Activated CD4-positive, alpha-beta T cell treated with anti-CD3 and anti-CD28 coated beads, Interleukin-2, amount 50 U/mL, for 48 hours (primary cell): Measurements from ENCODE around the gene COL1A2.
A peak's percentile ranks its signal among the peaks of the same experiment; 100 is the strongest.

Experiments used
- DNase-seq, 2 experiments: peaks; one replicate each; pipeline ENCODE4 v3.0.0-alpha.2; 2020

The COL1A2 gene

DNA sequence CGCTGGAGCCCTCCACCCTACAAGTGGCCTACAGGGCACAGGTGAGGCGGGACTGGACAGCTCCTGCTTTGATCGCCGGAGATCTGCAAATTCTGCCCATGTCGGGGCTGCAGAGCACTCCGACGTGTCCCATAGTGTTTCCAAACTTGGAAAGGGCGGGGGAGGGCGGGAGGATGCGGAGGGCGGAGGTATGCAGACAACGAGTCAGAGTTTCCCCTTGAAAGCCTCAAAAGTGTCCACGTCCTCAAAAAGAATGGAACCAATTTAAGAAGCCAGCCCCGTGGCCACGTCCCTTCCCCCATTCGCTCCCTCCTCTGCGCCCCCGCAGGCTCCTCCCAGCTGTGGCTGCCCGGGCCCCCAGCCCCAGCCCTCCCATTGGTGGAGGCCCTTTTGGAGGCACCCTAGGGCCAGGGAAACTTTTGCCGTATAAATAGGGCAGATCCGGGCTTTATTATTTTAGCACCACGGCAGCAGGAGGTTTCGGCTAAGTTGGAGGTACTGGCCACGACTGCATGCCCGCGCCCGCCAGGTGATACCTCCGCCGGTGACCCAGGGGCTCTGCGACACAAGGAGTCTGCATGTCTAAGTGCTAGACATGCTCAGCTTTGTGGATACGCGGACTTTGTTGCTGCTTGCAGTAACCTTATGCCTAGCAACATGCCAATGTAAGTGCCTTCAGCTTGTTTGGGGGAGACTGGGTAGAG is at the start of gene COL1A2:
TSS of gene COL1A2 (plus strand) at position 459 of the 704 bp plus-strand sequence. CDS start at position 596, 137 bp downstream.
- peak; percentile 2 to 3 for DNase-seq

GRCh38 chr7:94345907-94346306 is 48.8 kb upstream of the COL1A2 start:
- DNase-seq = no peak

GRCh38 chr7:94348142-94348541 is 46.6 kb upstream of the COL1A2 start:
- DNase-seq = no peak

- DNase-seq = no peak
Measured at GRCh38 chr7:94350734-94351133, 44.0 kb upstream of the COL1A2 start.

DNA sequence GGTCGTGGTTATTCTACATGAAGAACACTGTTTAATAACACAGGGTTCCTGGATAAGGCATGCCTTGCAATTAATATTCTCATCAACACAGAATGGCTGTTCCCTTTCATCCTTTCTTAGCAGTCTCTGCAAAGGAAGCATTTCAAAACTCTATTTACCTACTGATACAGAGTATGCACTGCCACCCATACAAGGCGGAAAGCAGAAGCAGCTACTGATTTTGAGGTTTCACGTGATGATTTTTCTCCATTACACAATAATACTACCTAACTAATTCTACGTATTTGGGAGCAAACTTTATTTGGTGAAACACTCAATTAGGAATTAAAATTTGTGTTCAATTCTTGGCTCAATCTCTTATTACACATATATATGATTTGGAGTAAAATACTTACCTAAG is 43.0 kb upstream of the COL1A2 start:
- no peak for DNase-seq

GRCh38 chr7:94352887-94353286 is 41.8 kb upstream of the COL1A2 start:
- DNase-seq = no peak

GRCh38 chr7:94354953-94355352 is 39.7 kb upstream of the COL1A2 start:
- no peak for DNase-seq

DNA sequence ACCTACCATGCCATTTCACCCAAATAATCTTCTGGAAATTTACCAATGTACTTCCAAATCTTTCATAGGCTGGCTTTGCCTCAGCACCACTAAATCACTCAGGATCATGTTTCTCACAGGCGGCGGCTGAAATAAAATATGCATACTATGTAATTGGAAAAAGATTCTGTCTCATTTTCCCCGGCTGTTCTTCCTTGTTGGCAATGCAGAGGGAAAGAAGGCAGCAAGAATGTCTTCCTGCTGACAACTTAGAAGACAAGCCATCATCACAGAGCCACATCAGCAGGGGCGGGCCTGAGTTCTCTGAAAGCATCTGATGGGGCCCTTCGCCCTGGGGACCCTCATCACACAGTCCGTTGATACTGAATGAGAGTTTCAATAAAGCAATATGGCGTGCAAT is 39.2 kb upstream of the COL1A2 start:
- DNase-seq = no peak

- no peak for DNase-seq
Measured at GRCh38 chr7:94357076-94357475, 37.6 kb upstream of the COL1A2 start.

DNA sequence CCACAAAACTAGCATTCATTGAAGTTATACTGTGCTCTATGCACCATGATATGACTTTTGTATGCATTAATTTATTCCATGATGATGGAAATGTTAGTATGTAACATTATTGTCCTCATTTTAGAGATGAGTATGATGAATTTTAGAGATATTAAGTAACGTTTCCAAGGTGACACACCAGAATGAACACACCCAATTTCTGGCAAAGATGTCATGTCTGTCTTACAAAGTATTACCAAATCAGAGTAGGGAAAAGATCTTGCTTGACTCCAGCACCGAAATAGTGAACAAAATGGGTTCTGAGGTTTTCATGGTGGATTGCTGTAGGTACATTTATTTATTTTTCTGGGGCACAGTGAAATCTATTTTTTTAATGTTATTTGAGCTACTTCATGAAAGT is 33.8 kb upstream of the COL1A2 start:
- no peak for DNase-seq

DNA sequence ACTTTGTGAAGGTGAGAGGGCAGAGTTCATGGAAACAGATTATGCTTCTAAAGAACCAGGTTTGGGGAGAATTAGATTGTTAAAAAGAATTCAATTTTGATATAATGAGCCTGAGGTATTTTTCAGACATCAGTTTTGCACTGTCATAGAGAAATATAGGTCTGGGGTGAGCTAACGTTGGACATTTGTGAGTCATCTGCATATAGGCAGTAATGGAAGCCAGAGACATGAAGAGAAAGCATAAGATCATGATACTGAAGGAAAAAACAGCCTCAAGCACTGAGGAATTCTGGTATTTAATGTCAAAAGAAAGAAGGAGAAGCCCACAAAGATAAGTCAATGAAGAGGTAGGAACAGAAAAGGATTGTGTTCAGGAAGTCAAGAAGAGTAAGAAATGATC is 32.4 kb upstream of the COL1A2 start:
- no peak for DNase-seq

GRCh38 chr7:94364816-94365215 is 29.9 kb upstream of the COL1A2 start:
- no peak for DNase-seq

- DNase-seq = no peak
Measured at GRCh38 chr7:94366163-94366562, 28.5 kb upstream of the COL1A2 start.

GRCh38 chr7:94366832-94367231 is 27.9 kb upstream of the COL1A2 start:
- no peak for DNase-seq

DNA sequence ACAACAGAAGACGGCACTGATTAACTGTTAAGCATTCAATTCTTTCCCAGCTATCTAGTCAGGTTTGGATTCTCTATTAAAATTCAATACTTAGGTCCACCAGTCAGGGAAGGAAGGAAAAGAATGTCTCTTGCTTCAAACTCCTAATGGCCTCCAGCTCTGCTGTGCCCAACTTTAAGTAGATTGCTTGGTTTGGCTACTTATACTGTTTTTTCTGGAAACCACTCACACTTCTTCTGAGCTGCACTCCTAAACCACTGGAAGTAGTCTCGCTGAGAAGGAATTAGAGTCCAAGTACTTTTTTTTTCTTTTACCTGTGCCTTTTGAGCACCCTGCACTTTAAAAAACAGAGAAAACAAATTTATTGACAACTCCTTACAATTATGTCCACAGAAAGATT is 26.7 kb upstream of the COL1A2 start:
- no peak for DNase-seq

DNA sequence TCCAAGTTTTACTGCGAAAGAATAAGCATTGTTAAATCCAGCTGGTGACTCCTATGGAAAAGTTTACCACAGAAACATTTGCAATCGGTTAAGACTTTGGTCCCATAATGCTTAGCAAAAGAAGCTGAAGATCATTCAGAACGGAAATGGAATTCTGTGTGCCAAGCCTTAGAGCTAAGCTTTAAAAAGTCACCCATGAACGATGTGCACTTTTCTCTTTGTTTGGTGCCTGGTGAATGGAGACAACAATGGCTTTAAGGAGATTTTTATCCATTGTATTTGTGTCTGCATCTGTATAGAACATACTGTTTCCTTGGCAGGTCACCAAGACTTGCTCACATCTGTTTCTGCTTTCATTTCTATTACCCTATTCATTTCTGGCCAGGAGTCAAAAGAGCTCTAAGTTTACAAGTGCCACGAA is 26.3 kb upstream of the COL1A2 start:
- DNase-seq = no peak

DNA sequence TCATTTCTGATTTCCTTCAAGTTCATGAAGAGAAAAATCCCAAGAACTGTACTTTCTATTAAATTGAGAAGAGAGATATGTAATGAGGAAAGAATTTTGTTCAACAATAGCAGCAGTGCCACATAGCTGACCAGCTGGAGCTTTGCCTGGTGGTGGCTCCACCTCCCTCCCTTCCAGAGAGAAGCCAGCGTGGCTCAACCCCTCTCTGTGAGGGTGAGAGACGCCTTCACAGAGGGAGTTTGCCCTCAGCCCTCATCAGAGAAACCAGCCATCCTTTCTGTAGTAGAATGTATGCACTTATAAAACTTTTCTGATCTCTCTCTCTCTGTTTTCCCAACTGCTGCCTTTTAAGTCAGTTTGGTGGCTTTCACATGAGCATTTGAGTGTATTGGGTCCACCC is 20.5 kb upstream of the COL1A2 start:
- DNase-seq = no peak

DNA sequence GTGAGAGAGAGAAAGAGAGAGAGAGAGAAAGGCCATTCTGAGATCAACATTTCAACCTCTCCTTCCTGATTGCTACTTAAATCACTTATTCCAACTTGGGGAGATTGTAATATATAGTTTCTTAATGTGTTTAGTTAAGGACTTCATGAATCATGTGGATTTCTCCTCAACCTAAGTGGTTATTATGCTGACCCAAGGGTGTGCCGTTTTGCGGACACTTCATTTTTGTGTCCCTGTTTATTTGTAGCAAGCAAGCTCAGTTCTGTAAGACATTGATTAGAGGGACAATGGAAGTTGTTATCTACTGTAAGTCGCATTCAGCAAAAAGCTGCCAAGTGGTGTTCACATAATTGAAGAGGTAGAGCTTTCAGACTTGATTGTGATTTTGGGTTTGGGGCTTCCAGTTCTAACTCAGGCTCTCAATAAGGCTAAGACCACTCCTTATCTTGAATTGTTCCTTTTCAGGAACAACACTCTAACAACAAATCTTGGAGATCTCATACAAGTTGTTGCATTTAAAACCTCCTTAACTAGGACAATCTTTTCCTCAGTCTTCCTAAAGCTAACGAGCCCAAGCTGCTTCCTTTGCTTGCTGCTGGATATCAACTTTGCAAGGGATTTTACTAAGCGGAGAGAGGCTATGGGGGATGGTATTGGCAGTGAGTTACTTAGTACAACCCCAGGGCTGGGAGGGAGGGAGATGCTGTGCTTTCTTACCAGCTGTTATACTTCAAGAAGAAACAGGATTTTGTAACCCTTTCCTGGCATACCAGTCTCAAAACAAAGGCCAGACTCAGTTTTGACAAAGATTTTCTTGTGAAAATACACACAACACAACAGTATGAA is 19.8 kb upstream of the COL1A2 start:
- DNase-seq = no peak

- no peak for DNase-seq
Measured at GRCh38 chr7:94375691-94376090, 19.0 kb upstream of the COL1A2 start.

GRCh38 chr7:94376281-94376680 is 18.4 kb upstream of the COL1A2 start:
- DNase-seq = no peak

GRCh38 chr7:94378356-94378755 is 16.3 kb upstream of the COL1A2 start:
- DNase-seq = no peak

DNA sequence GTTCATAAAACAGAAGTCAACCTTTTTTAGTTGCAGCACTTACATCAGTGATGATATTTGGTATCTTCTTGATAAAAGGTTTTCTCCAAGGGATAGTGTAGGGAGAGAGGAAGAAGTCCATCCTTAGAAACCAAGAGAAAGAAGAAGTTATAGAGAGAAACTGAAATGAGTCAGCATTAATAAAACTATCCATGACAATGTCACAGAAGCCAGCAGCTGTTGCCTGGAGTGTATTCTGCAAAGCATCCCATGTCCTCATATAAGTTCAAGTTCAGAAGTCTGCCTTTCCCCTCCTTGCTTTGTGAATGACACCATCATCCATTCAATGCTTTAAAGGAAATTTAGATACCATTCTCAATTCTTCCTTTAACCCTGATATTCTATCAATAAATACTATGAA is 14.4 kb upstream of the COL1A2 start:
- DNase-seq = no peak

GRCh38 chr7:94382132-94382531 is 12.6 kb upstream of the COL1A2 start:
- DNase-seq = no peak

GRCh38 chr7:94382746-94383145 is 11.9 kb upstream of the COL1A2 start:
- no peak for DNase-seq
